ENCODE measurements around the gene AGAP1. TPM values are rescaled to one million over a fixed set of nuclear protein-coding genes. Genes with fewer than 3 reads are reported as not detected.

The AGAP1 gene
- total RNA-seq, 1 donor from 2014 or later: 39.0 TPM

GRCh38 chr2:236085211-236085610, 591.4 kb downstream of the AGAP1 start:
- no peak overlapping the region for H3K27ac Mint-ChIP-seq (ENCODE audit: unreplicated experiment)
- no peaks in the 10 kb centered on the region for H3K27me3 Mint-ChIP-seq (ENCODE audit: low read depth)
- H3K36me3 Mint-ChIP-seq (ENCODE audit: low read depth): no peaks in the 10 kb centered on the region
- H3K4me1 Mint-ChIP-seq (ENCODE audit: low read depth): peaks cover 20% of the 10 kb centered on the region
- no peak overlapping the region for H3K4me3 Mint-ChIP-seq (ENCODE audit: unreplicated experiment)
- peaks cover 3% of the 10 kb centered on the region for H3K9me3 Mint-ChIP-seq (ENCODE audit: low read depth)
- TF ChIP-seq CTCF (IDR thresholded peaks at IDR 0.05): no peak
- no peak for DNase-seq (ENCODE audit: low spot score)

GRCh38 chr2:236085647-236086046, 591.8 kb downstream of the AGAP1 start:
- Mint-ChIP-seq H3K27me3 (ENCODE audit: low read depth) (no peaks in the 10 kb centered on the region), H3K27ac (ENCODE audit: unreplicated experiment) (no peak overlapping the region), H3K4me3 (ENCODE audit: unreplicated experiment) (no peak overlapping the region), H3K36me3 (ENCODE audit: low read depth) (no peaks in the 10 kb centered on the region), H3K4me1 (ENCODE audit: low read depth) (peaks cover 20% of the 10 kb centered on the region), H3K9me3 (ENCODE audit: low read depth) (no peaks in the 10 kb centered on the region)
- no peak for TF ChIP-seq CTCF (IDR thresholded peaks at IDR 0.05)
- DNase-seq (ENCODE audit: low spot score): no peak

- Mint-ChIP-seq H3K27me3 (ENCODE audit: low read depth) (no peaks in the 10 kb centered on the region), H3K4me3 (ENCODE audit: unreplicated experiment) (no peak overlapping the region), H3K4me1 (ENCODE audit: low read depth) (peaks cover 16% of the 10 kb centered on the region), H3K27ac (ENCODE audit: unreplicated experiment) (no peak overlapping the region), H3K36me3 (ENCODE audit: low read depth) (no peaks in the 10 kb centered on the region), H3K9me3 (ENCODE audit: low read depth) (no peaks in the 10 kb centered on the region)
- no peak for TF ChIP-seq CTCF (IDR thresholded peaks at IDR 0.05)
- DNase-seq (ENCODE audit: low spot score): no peak
Measured at GRCh38 chr2:236086403-236086970, 592.6 kb downstream of the AGAP1 start.

GRCh38 chr2:236086971-236087465, 593.2 kb downstream of the AGAP1 start:
- DNase-seq (ENCODE audit: low spot score): no peak
- H3K27ac Mint-ChIP-seq (ENCODE audit: unreplicated experiment): no peak overlapping the region

GRCh38 chr2:236088368-236089057, 594.7 kb downstream of the AGAP1 start:
- TF ChIP-seq CTCF (IDR thresholded peaks at IDR 0.05): no peak
- Mint-ChIP-seq H3K9me3 (ENCODE audit: low read depth) (no peaks in the 10 kb centered on the region), H3K36me3 (ENCODE audit: low read depth) (no peaks in the 10 kb centered on the region), H3K27ac (ENCODE audit: unreplicated experiment) (no peak overlapping the region), H3K4me1 (ENCODE audit: low read depth) (peaks cover 8% of the 10 kb centered on the region), H3K27me3 (ENCODE audit: low read depth) (no peaks in the 10 kb centered on the region), H3K4me3 (ENCODE audit: unreplicated experiment) (no peak overlapping the region)
- no peak for DNase-seq (ENCODE audit: low spot score)

More at GRCh38 chr2:236086971-236087465, 593.2 kb downstream of the AGAP1 start:
- TF ChIP-seq CTCF (IDR thresholded peaks at IDR 0.05): no peak
- Mint-ChIP-seq H3K4me3 (ENCODE audit: unreplicated experiment) (no peak overlapping the region), H3K36me3 (ENCODE audit: low read depth) (no peaks in the 10 kb centered on the region), H3K4me1 (ENCODE audit: low read depth) (peaks cover 10% of the 10 kb centered on the region), H3K9me3 (ENCODE audit: low read depth) (no peaks in the 10 kb centered on the region), H3K27me3 (ENCODE audit: low read depth) (no peaks in the 10 kb centered on the region)
